Psoas muscle (tissue), 8 donors: ENCODE results near the gene SYNM. TPM values are rescaled to one million over a fixed set of nuclear protein-coding genes. Genes with fewer than 3 reads are reported as not detected.

Source experiments
- ATAC-seq, 4 donors: fragments of 200-7000 bp; cut with Tn5 transposase; one replicate each; pipeline ENCODE4 v1.9.1; 2020; ENCODE audit warnings: moderate library complexity in 3 of 4, mild to moderate bottlenecking in 2 of 4
- DNase-seq, 2 donors: peaks; one replicate each; pipeline ENCODE4 v3.0.0-alpha.2; 2020
- H3K27ac ChIP-seq: fragments of 200-600 bp; one replicate; pipeline ENCODE4 v1.8.0; 2022
- H3K27me3 ChIP-seq, 3 donors: fragments of 200-600 bp in 1 of 3; one replicate each; pipeline versions ENCODE4 v1.6.1 to v1.8.0; 2013 to 2022; ENCODE audit warnings: low read length in 2 of 3, mild to moderate bottlenecking in 2 of 3, moderate library complexity in 1 of 3; ENCODE audit not compliant: insufficient read depth in 3 of 3
- H3K36me3 ChIP-seq, 2 donors: fragments of 200-600 bp in 1 of 2; one replicate each; pipeline versions ENCODE4 v1.6.1 to v1.8.0; 2013 to 2022; ENCODE audit warnings: low read depth in 1 of 2, mild to moderate bottlenecking in 1 of 2, moderate library complexity in 1 of 2; ENCODE audit not compliant: insufficient read depth in 1 of 2
- H3K4me1 ChIP-seq: fragments of 200-600 bp; one replicate; pipeline ENCODE4 v1.8.0; 2022
- H3K4me3 ChIP-seq: fragments of 200-600 bp; one replicate; pipeline ENCODE4 v1.8.0; 2022; ENCODE audit warnings: mild to moderate bottlenecking
- H3K9me3 ChIP-seq: fragments of 200-600 bp; one replicate; pipeline ENCODE4 v1.8.0; 2022
- CTCF ChIP-seq: fragments of 200-600 bp; IDR thresholded peaks from one replicate; pipeline ENCODE4 v1.8.0; 2022; ENCODE audit warnings: antibody characterized with exemption
- WGBS, 3 donors: extraction: QIAGEN DNeasy Blood & Tissue Kit; methylation state at CpG; one replicate each; pipeline versions ENCODE4 v1.1.6 to v1.1.7; 2013; 5-methylcytosine and 5-hydroxymethylcytosine counted together
- intact Hi-C, 2 donors: fragments of 100-400 bp; cut with DNase I; formaldehyde crosslinking; loops; one replicate each; pipeline versions ENCODE4 v1.11.0 to v1.14.2; 2022
- polyA plus RNA-seq, 3 donors: library from polyadenylated mRNA; stranded (reverse); fragments of 200-250 nt; gene quantifications; one replicate each; pipeline ENCODE4 v1.2.3, GENCODE V29; 2013
- total RNA-seq, 4 donors: library from RNA; stranded (reverse); fragmentation: NEBNext Ultra II Directional in 2 of 4; extraction: Animal tissue kit (Norgen Biotek cat#: 25700) in 2 of 4; gene quantifications; one replicate each; pipeline versions ENCODE4 v1.2.1 to v1.2.4, GENCODE V29; 2021 to 2023
- donor health status: healthy with polysubstance abuse.
- donor health status: DM: no; HTN: no; CAD: no; lungs with moderate emphysema.
- donor health status: Bipolar disorder and iron deficiency.
- donor health status: healthy.
- donor health status: DM: yes; HTN: yes; CAD: no.
- donor health status: DM: no; HTN: no; CAD: no.
- donor health status: DM: no; HTN: no; CAD: no.
- donor health status: DM: yes; HTN: yes; CAD: no.

SYNM gene
- total and polyA plus RNA-seq, 7 donors: 77.5 to 380 (median 291) TPM

GRCh38 chr15:99139276-99139675 lies 34.4 kb downstream of the SYNM start:
- no peaks in the 10 kb centered on the region for H3K9me3 ChIP-seq
- peaks cover 43% of the 10 kb centered on the region for H3K4me1 ChIP-seq
- H3K27me3 ChIP-seq: no peaks in the 10 kb centered on the region
- intact Hi-C loops: loop anchor here in 1 of 2 donors (5.0 kb wide), 1 partner anchor 33 kb away; no protein-coding TSS in a partner anchor
- peak overlapping the region; percentile 76 for H3K27ac ChIP-seq
- ATAC-seq (no peak), DNase-seq (no peak)
- 71 to 85% (median 82%) methylated on average over 4 of the region's 4 CpGs for WGBS, 3 donors
- peaks cover 0 to 32% of the 10 kb centered on the region in 2 donors for H3K36me3 ChIP-seq
- H3K4me3 ChIP-seq: no peak overlapping the region
- TF ChIP-seq CTCF: no peak

GRCh38 chr15:99140590-99140989 lies 35.7 kb downstream of the SYNM start:
- Histone ChIP-seq H3K4me1 (peaks cover 36% of the 10 kb centered on the region), H3K36me3 (peaks cover 0 to 22% of the 10 kb centered on the region in 2 donors), H3K27me3 (no peaks in the 10 kb centered on the region), H3K27ac (peak overlapping the region; percentile 76), H3K4me3 (no peak overlapping the region), H3K9me3 (no peaks in the 10 kb centered on the region)
- intact Hi-C loops: loop anchor here in 1 of 2 donors (5.0 kb wide), 1 partner anchor 33 kb away; the partner anchor contains the start of gene SYNM
- 94 to 99% (median 99%) methylated on average over 4 of the region's 4 CpGs for WGBS, 3 donors
- ATAC-seq: no peak
- DNase-seq: no peak
- no peak for TF ChIP-seq CTCF

GRCh38 chr15:99141943-99142342 lies 37.1 kb downstream of the SYNM start:
- TF ChIP-seq CTCF: no peak
- intact Hi-C loops: loop anchor here in 1 of 2 donors (5.0 kb wide), 1 partner anchor 35 kb away; the partner anchor contains the start of gene SYNM
- 28 to 31% (median 29%) methylated on average over 4 of the region's 4 CpGs for WGBS, 3 donors
- Histone ChIP-seq H3K36me3 (peaks cover 0 to 13% of the 10 kb centered on the region in 2 donors), H3K4me1 (peaks cover 33% of the 10 kb centered on the region), H3K4me3 (no peak overlapping the region), H3K27me3 (no peaks in the 10 kb centered on the region), H3K27ac (peak overlapping the region; percentile 76), H3K9me3 (no peaks in the 10 kb centered on the region)
- ATAC-seq (peak in 1 of 4 donors; percentile 4), DNase-seq (no peak)

GRCh38 chr15:99142562-99142961 lies 37.7 kb downstream of the SYNM start:
- Histone ChIP-seq H3K27me3 (no peaks in the 10 kb centered on the region), H3K9me3 (no peaks in the 10 kb centered on the region), H3K4me1 (peaks cover 33% of the 10 kb centered on the region), H3K4me3 (no peak overlapping the region), H3K27ac (peak overlapping the region; percentile 76), H3K36me3 (peaks cover 0 to 7% of the 10 kb centered on the region in 2 donors)
- 55 to 71% (median 68%) methylated on average over 5 of the region's 5 CpGs for WGBS, 3 donors
- no peak for TF ChIP-seq CTCF
- DNase-seq (no peak), ATAC-seq (no peak)
- intact Hi-C loops: loop anchor here in 1 of 2 donors (5.0 kb wide), 1 partner anchor 35 kb away; the partner anchor contains the start of gene SYNM

GRCh38 chr15:99143242-99143641 lies 38.4 kb downstream of the SYNM start:
- WGBS, 3 donors: 29 to 48% (median 37%) methylated on average over 3 of the region's 3 CpGs
- Histone ChIP-seq H3K4me1 (peaks cover 33% of the 10 kb centered on the region), H3K36me3 (peaks cover 0 to under 1% of the 10 kb centered on the region in 2 donors), H3K4me3 (no peak overlapping the region), H3K27ac (peak overlapping the region; percentile 76), H3K9me3 (no peaks in the 10 kb centered on the region), H3K27me3 (no peaks in the 10 kb centered on the region)
- no peak for DNase-seq
- no peak for TF ChIP-seq CTCF
- no peak for ATAC-seq
- intact Hi-C loops: loop anchor here in 1 of 2 donors (5.0 kb wide), 1 partner anchor 36 kb away; the partner anchor contains the start of gene SYNM
